ENCODE results near the gene S100A5.

Gene S100A5

DNA sequence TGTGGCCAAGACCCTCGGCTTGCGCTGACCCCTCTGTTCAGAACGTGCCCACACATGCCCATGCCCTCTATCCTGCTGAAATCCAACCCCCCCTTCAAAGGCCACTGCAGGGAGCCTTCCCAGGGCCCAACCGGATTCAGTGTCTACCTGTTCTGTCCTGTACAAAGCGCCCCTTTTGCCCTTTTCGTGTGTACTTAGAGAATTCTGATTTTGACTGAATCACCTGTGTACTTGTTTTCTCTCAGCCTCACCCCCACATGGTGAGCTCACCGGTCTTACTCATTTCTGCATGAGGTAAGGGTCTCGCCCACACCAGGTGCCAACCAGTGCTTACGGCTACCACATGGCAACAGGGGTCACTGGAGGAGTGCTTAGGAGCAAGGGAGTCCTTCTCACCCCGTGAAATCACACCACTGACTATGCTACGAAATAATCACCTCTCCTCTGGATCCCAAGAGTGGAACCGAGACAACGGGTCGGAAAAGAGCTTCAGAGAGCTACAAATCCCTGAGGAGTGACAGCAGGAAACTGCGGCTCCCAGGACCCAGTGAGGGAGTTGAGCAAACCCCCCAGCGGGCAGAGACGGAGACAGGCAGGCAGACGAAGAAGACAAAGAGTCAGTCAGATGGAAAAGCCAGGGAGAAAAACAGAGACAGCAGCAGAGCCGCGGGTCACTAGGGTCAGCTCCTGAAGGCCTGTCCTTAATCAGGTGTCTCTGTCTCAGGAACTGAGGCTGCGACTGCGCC is 27.1 kb upstream of the S100A5 start (continued):
- TF ChIP-seq ZNF76 (tag by site-specific recombination; IDR thresholded peaks at IDR 0.05; ENCODE audit: borderline replicate concordance, low read depth), result no peak
- no peak for TF ChIP-seq GLI4 (tag by site-specific recombination; IDR thresholded peaks at IDR 0.05)
- TF ChIP-seq ZNF629 (tag by site-specific recombination; IDR thresholded peaks at IDR 0.05), result peak; percentile 67
- TF ChIP-seq SP7 (tag by site-specific recombination; IDR thresholded peaks at IDR 0.05), result peak; percentile 65
- TF ChIP-seq ZNF239 (tag by site-specific recombination; IDR thresholded peaks at IDR 0.05), result no peak
- TF ChIP-seq ZNF776 (tag by site-specific recombination; IDR thresholded peaks at IDR 0.05; ENCODE audit: borderline replicate concordance), result no peak
- no peak for TF ChIP-seq ZNF350 (tag by site-specific recombination; IDR thresholded peaks at IDR 0.05)
- no peak for TF ChIP-seq ZNF600 (tag by site-specific recombination; IDR thresholded peaks at IDR 0.05)
- TF ChIP-seq ZNF426 (tag by site-specific recombination; IDR thresholded peaks at IDR 0.05), result no peak
- no peak for TF ChIP-seq GLI2 (tag by site-specific recombination; IDR thresholded peaks at IDR 0.05; ENCODE audit: borderline replicate concordance, low read depth)
- no peak for TF ChIP-seq ZNF701 (tag by site-specific recombination; IDR thresholded peaks at IDR 0.05)
- TF ChIP-seq, protein P1, sequence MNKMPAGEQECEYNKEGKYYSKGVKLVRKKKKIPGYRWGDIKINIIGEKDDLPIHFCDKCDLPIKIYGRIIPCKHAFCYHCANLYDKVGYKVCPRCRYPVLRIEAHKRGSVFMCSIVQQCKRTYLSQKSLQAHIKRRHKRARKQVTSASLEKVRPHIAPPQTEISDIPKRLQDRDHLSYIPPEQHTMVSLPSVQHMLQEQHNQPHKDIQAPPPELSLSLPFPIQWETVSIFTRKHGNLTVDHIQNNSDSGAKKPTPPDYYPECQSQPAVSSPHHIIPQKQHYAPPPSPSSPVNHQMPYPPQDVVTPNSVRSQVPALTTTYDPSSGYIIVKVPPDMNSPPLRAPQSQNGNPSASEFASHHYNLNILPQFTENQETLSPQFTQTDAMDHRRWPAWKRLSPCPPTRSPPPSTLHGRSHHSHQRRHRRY (tag by site-specific recombination; IDR thresholded peaks at IDR 0.05), result no peak
- TF ChIP-seq, protein P2, sequence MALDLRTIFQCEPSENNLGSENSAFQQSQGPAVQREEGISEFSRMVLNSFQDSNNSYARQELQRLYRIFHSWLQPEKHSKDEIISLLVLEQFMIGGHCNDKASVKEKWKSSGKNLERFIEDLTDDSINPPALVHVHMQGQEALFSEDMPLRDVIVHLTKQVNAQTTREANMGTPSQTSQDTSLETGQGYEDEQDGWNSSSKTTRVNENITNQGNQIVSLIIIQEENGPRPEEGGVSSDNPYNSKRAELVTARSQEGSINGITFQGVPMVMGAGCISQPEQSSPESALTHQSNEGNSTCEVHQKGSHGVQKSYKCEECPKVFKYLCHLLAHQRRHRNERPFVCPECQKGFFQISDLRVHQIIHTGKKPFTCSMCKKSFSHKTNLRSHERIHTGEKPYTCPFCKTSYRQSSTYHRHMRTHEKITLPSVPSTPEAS (tag by site-specific recombination; IDR thresholded peaks at IDR 0.05), result no peak
- no peak for TF ChIP-seq ZNF747 (tag by site-specific recombination; IDR thresholded peaks at IDR 0.05)
- TF ChIP-seq TCF7L2 (IDR thresholded peaks at IDR 0.05; ENCODE audit: borderline replicate concordance, low read depth, low read length), result no peak
- TF ChIP-seq ZNF654 (tag by site-specific recombination; IDR thresholded peaks at IDR 0.05; ENCODE audit: low read depth), result no peak
- TF ChIP-seq, protein P3, sequence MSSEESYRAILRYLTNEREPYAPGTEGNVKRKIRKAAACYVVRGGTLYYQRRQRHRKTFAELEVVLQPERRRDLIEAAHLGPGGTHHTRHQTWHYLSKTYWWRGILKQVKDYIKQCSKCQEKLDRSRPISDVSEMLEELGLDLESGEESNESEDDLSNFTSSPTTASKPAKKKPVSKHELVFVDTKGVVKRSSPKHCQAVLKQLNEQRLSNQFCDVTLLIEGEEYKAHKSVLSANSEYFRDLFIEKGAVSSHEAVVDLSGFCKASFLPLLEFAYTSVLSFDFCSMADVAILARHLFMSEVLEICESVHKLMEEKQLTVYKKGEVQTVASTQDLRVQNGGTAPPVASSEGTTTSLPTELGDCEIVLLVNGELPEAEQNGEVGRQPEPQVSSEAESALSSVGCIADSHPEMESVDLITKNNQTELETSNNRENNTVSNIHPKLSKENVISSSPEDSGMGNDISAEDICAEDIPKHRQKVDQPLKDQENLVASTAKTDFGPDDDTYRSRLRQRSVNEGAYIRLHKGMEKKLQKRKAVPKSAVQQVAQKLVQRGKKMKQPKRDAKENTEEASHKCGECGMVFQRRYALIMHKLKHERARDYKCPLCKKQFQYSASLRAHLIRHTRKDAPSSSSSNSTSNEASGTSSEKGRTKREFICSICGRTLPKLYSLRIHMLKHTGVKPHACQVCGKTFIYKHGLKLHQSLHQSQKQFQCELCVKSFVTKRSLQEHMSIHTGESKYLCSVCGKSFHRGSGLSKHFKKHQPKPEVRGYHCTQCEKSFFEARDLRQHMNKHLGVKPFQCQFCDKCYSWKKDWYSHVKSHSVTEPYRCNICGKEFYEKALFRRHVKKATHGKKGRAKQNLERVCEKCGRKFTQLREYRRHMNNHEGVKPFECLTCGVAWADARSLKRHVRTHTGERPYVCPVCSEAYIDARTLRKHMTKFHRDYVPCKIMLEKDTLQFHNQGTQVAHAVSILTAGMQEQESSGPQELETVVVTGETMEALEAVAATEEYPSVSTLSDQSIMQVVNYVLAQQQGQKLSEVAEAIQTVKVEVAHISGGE (tag by site-specific recombination; conservative IDR thresholded peaks at IDR 0.05; ENCODE audit: low read depth), result no peak
- no peak for TF ChIP-seq ZNF174 (tag by site-specific recombination; IDR thresholded peaks at IDR 0.05)
- no peak for TF ChIP-seq ZNF416 (tag by site-specific recombination; IDR thresholded peaks at IDR 0.05)
- TF ChIP-seq ZNF473 (tag by site-specific recombination; IDR thresholded peaks at IDR 0.05), result no peak
- no peak for TF ChIP-seq ZNF211 (tag by site-specific recombination; IDR thresholded peaks at IDR 0.05; ENCODE audit: low read depth)
- no peak for TF ChIP-seq ZNF335 (tag by site-specific recombination; conservative IDR thresholded peaks at IDR 0.05)
- no peak for TF ChIP-seq ZNF677 (tag by site-specific recombination; IDR thresholded peaks at IDR 0.05)
- peak; percentile 60 for TF ChIP-seq ZIC2 (tag by site-specific recombination; IDR thresholded peaks at IDR 0.05)
- no peak for TF ChIP-seq ZNF292 (tag by site-specific recombination; IDR thresholded peaks at IDR 0.05; ENCODE audit: borderline replicate concordance, low read depth)
- TF ChIP-seq ZNF16 (tag by site-specific recombination; IDR thresholded peaks at IDR 0.05; ENCODE audit: low read depth), result no peak
- TF ChIP-seq, protein P4, sequence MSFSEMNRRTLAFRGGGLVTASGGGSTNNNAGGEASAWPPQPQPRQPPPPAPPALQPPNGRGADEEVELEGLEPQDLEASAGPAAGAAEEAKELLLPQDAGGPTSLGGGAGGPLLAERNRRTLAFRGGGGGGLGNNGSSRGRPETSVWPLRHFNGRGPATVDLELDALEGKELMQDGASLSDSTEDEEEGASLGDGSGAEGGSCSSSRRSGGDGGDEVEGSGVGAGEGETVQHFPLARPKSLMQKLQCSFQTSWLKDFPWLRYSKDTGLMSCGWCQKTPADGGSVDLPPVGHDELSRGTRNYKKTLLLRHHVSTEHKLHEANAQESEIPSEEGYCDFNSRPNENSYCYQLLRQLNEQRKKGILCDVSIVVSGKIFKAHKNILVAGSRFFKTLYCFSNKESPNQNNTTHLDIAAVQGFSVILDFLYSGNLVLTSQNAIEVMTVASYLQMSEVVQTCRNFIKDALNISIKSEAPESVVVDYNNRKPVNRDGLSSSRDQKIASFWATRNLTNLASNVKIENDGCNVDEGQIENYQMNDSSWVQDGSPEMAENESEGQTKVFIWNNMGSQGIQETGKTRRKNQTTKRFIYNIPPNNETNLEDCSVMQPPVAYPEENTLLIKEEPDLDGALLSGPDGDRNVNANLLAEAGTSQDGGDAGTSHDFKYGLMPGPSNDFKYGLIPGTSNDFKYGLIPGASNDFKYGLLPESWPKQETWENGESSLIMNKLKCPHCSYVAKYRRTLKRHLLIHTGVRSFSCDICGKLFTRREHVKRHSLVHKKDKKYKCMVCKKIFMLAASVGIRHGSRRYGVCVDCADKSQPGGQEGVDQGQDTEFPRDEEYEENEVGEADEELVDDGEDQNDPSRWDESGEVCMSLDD (tag by site-specific recombination; IDR thresholded peaks at IDR 0.05), result no peak
- TF ChIP-seq ZNF768 (tag by site-specific recombination; IDR thresholded peaks at IDR 0.05), result no peak
- TF ChIP-seq ZFP37 (tag by site-specific recombination; IDR thresholded peaks at IDR 0.05), result no peak
- TF ChIP-seq, protein P5, sequence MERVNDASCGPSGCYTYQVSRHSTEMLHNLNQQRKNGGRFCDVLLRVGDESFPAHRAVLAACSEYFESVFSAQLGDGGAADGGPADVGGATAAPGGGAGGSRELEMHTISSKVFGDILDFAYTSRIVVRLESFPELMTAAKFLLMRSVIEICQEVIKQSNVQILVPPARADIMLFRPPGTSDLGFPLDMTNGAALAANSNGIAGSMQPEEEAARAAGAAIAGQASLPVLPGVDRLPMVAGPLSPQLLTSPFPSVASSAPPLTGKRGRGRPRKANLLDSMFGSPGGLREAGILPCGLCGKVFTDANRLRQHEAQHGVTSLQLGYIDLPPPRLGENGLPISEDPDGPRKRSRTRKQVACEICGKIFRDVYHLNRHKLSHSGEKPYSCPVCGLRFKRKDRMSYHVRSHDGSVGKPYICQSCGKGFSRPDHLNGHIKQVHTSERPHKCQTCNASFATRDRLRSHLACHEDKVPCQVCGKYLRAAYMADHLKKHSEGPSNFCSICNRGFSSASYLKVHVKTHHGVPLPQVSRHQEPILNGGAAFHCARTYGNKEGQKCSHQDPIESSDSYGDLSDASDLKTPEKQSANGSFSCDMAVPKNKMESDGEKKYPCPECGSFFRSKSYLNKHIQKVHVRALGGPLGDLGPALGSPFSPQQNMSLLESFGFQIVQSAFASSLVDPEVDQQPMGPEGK (tag by site-specific recombination; IDR thresholded peaks at IDR 0.05), result peak; percentile 13; the same call in 1 of the 2 replicates
- no peak for TF ChIP-seq YY1 (tag by site-specific recombination; IDR thresholded peaks at IDR 0.05)
